Measurements from ENCODE around the gene C5orf34.

DNA sequence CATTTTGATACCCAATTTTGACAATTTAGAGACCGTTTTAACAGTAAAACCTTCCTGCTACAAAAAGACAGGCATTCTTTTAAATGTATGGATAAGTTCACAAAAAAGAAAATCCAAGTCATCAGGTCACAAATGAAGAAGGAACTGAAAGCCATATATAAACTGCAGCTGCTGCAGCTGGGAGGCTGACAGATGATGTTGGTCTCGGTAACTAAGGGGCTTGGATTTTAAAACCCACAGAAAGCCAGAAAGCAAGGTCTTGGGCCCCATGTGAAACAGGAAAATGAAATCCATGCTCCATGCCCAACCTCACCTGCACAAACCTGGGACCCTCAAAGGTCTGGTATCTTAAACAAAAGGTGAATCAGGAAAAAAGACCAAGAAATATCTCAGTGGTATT is 15.7 kb upstream of the C5orf34 start:
- TF ChIP-seq POLR2A (IDR thresholded peaks at IDR 0.05) = no peak
- TF ChIP-seq, protein P1, sequence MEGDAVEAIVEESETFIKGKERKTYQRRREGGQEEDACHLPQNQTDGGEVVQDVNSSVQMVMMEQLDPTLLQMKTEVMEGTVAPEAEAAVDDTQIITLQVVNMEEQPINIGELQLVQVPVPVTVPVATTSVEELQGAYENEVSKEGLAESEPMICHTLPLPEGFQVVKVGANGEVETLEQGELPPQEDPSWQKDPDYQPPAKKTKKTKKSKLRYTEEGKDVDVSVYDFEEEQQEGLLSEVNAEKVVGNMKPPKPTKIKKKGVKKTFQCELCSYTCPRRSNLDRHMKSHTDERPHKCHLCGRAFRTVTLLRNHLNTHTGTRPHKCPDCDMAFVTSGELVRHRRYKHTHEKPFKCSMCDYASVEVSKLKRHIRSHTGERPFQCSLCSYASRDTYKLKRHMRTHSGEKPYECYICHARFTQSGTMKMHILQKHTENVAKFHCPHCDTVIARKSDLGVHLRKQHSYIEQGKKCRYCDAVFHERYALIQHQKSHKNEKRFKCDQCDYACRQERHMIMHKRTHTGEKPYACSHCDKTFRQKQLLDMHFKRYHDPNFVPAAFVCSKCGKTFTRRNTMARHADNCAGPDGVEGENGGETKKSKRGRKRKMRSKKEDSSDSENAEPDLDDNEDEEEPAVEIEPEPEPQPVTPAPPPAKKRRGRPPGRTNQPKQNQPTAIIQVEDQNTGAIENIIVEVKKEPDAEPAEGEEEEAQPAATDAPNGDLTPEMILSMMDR (IDR thresholded peaks at IDR 0.05 in 4 of 5, conservative IDR thresholded peaks at IDR 0.05 in 1 of 5) = no peak
